ENCODE measurements around the gene OPRL1. TPM values are rescaled to one million over a fixed set of nuclear protein-coding genes. Genes with fewer than 3 reads are reported as not detected.
A peak's percentile ranks its signal among the peaks of the same experiment; 100 is the strongest.

The OPRL1 gene
- total and polyA plus RNA-seq, 2 of the 8 experiments (the other 6 are each of a cell fraction or from before 2014, with no cell fraction given): 0.63 to 0.98 TPM

GRCh38 chr20:64093013-64093503 is 13.2 kb downstream of the OPRL1 start:
- CTCF ChIA-PET (ENCODE audit: partially characterized antibody): interaction anchor here (0.6 to 4.5 kb wide), 5 partner anchors 9 to 38 kb away, joined by 3 to 28 read pairs (median 4); partner anchors contain the start of gene LKAAEAR1
- Histone ChIP-seq H2BK15ac (ENCODE audit: low read length) (no peak overlapping the region), H2BK20ac (ENCODE audit: low read length) (no peak overlapping the region), H3K79me1 (ENCODE audit: low read depth, low read length) (no peaks in the 10 kb centered on the region), H2AFZ (ENCODE audit: low read length) (no peak overlapping the region), H4K20me1 (replicated peaks in 1 of 2; ENCODE audit: control insufficient read depth in 1 of 2, insufficient read depth in 2 of 2, low read length in 2 of 2) (peaks cover 2 to 3% of the 10 kb centered on the region in 2 experiments), H4K8ac (ENCODE audit: extremely low read depth, insufficient read depth, low read length) (no peak overlapping the region), H3K23ac (ENCODE audit: insufficient read length) (no peak overlapping the region), H3K4me3 (ENCODE audit: extremely low read depth in 1 of 4, insufficient read depth in 2 of 4, low read depth in 3 of 4, low read length in 4 of 4) (no peak overlapping the region), H2BK5ac (ENCODE audit: low read depth, low read length) (no peak overlapping the region), H3K23me2 (ENCODE audit: low read depth, low read length) (peaks cover 5% of the 10 kb centered on the region; the same call in 1 of the 2 replicates), H4K91ac (replicated peaks; ENCODE audit: insufficient read length, low read length) (no peak overlapping the region), H2AK5ac (ENCODE audit: low read depth, low read length) (0 out of 2 replicates have a peak overlapping the region, but pooled peaks have one; percentile 53), H3K79me2 (ENCODE audit: control insufficient read depth in 1 of 2, insufficient read depth in 2 of 2, low read length in 2 of 2) (no peaks in the 10 kb centered on the region), H3K4ac (replicated peaks; ENCODE audit: insufficient read length, low read depth, low read length) (no peak overlapping the region), H3K27ac (ENCODE audit: low read depth, low read length) (no peak overlapping the region), H4K5ac (ENCODE audit: insufficient read length, low read depth, low read length) (no peak overlapping the region), H3K4me2 (ENCODE audit: insufficient read depth in 1 of 2, low read depth in 2 of 2, low read length in 2 of 2) (no peak overlapping the region), H3K36me3 (ENCODE audit: control insufficient read depth in 2 of 4, insufficient read depth in 4 of 4, low read length in 3 of 4) (no peaks in the 10 kb centered on the region), H3K4me1 (replicated peaks in 1 of 4; ENCODE audit: control insufficient read depth in 3 of 4, insufficient read depth in 4 of 4, low read length in 3 of 4) (peaks cover 0 to 7% (median 2%) of the 10 kb centered on the region in 4 experiments; a peak in 3 of 7 replicates), H3K9ac (replicated peaks in 1 of 4; ENCODE audit: extremely low read depth in 1 of 4, low read depth in 3 of 4, low read length in 3 of 4) (no peak overlapping the region), H3K56ac (replicated peaks; ENCODE audit: insufficient read length, low read depth, low read length) (no peak overlapping the region), H3K14ac (ENCODE audit: insufficient read length) (no peak overlapping the region), H3K18ac (ENCODE audit: extremely low read depth, low read length) (no peak overlapping the region), H3K27me3 (replicated peaks in 1 of 4; ENCODE audit: control insufficient read depth in 3 of 4, extremely low read depth in 1 of 4, insufficient read depth in 3 of 4, low read length in 3 of 4) (peaks cover 0 to 2% (median 0%) of the 10 kb centered on the region in 4 experiments; a peak in 1 of 7 replicates), H2BK120ac (replicated peaks; ENCODE audit: low read depth, low read length) (no peak overlapping the region), H3K9me3 (ENCODE audit: insufficient read depth in 2 of 2, low read depth in 1 of 2, low read length in 1 of 2) (no peaks in the 10 kb centered on the region), H2BK12ac (ENCODE audit: low read depth, low read length) (no peak overlapping the region)
- TF ChIP-seq NRF1 (IDR thresholded peaks at IDR 0.05; ENCODE audit: low read depth, low read length): no peak
- TF ChIP-seq RXRA (IDR thresholded peaks at IDR 0.05; ENCODE audit: insufficient read depth, low read depth, low read length): no peak
- no peak for TF ChIP-seq POLR2A (IDR thresholded peaks at IDR 0.05; ENCODE audit: control extremely low read depth in 1 of 2, low read depth in 2 of 2, low read length in 2 of 2)
- TF ChIP-seq TAF1 (IDR thresholded peaks at IDR 0.05; ENCODE audit: low read depth, low read length): no peak
- TF ChIP-seq EGR1 (IDR thresholded peaks at IDR 0.05; ENCODE audit: borderline replicate concordance, low read depth, low read length): no peak
- FAIRE-seq (no peak), DNase-seq (ENCODE audit: low read depth in 1 of 2, low spot score in 2 of 2) (no peak)
- POLR2A ChIA-PET (ENCODE audit: partially characterized antibody): interaction anchor here (0.6 to 1.2 kb wide), 2 partner anchors 9 to 11 kb away, joined by 3 read pairs; no protein-coding TSS in a partner anchor
- 81% methylated on average over 9 of the region's 9 CpGs; no CpG with 5 or more reads in 1 of the 2 experiments for WGBS, 2 experiments (ENCODE audit: extremely low coverage in 1 of 2, insufficient coverage in 1 of 2, insufficient read length in 1 of 2, insufficient replicate concordance in 2 of 2, low coverage in 1 of 2, low lambda C conversion rate in 2 of 2, missing lambda C conversion rate in 1 of 2)
